HepG2 (cell line): ENCODE measurements around the gene CHID1. TPM values are rescaled to one million over a fixed set of nuclear protein-coding genes. Genes with fewer than 3 reads are reported as not detected.

Experiments
- AKAP8 ChIP-seq: sonication (generic); formaldehyde crosslinking; IDR thresholded peaks from 2 replicates; pipeline ENCODE4 v1.5.1; 2020; ENCODE audit warnings: mild to moderate bottlenecking, missing genetic modification reagents
- BCLAF1 ChIP-seq: fragments of 450-650 bp; IDR thresholded peaks from 2 replicates; pipeline ENCODE4 v1.6.1; 2017; ENCODE audit warnings: mild to moderate bottlenecking
- ETV5 ChIP-seq: IDR thresholded peaks from 2 replicates; pipeline ENCODE4 v1.6.1; 2018; ENCODE audit warnings: missing biosample characterization, missing genetic modification reagents, inconsistent platforms, borderline replicate concordance
- GATAD2A ChIP-seq: IDR thresholded peaks from 2 replicates; pipeline ENCODE4 v1.6.1; 2016
- HBP1 ChIP-seq: IDR thresholded peaks from 2 replicates; pipeline ENCODE4 v1.6.1; 2016; ENCODE audit warnings: low read depth, control low read depth
- HDAC1 ChIP-seq: sonication (generic); formaldehyde crosslinking; IDR thresholded peaks from 2 replicates; pipeline ENCODE4 v1.5.1; 2020; ENCODE audit warnings: mild to moderate bottlenecking, missing genetic modification reagents
- IKZF4 ChIP-seq: sonication (generic); formaldehyde crosslinking; IDR thresholded peaks from 2 replicates; pipeline ENCODE4 v1.5.1; 2020; ENCODE audit warnings: borderline replicate concordance, mild to moderate bottlenecking, low read depth, missing genetic modification reagents; ENCODE audit errors: not compliant biosample characterization
- NFYC ChIP-seq: IDR thresholded peaks from 2 replicates; pipeline ENCODE4 v1.6.1; 2016; ENCODE audit warnings: missing genetic modification reagents, missing compliant biosample characterization
- PHB2 ChIP-seq: fragments of 450-650 bp; IDR thresholded peaks from 2 replicates; pipeline ENCODE4 v1.6.1; 2018; ENCODE audit not compliant: partially characterized antibody
- RXRB ChIP-seq: IDR thresholded peaks from 2 replicates; pipeline ENCODE4 v1.6.1; 2016; ENCODE audit warnings: borderline replicate concordance, missing genetic modification reagents, missing compliant biosample characterization
- SMARCC2 ChIP-seq: fragments of 450-650 bp; IDR thresholded peaks from 2 replicates; pipeline ENCODE4 v1.6.1; 2017; ENCODE audit warnings: antibody characterized with exemption, mild to moderate bottlenecking
- SMYD3 ChIP-seq: sonication (generic); formaldehyde crosslinking; IDR thresholded peaks from 2 replicates; pipeline ENCODE4 v1.8.1; 2023; ENCODE audit warnings: mild to moderate bottlenecking, missing genetic modification reagents
- SOX6 ChIP-seq, 2 experiments: fragments of 450-650 bp in 1 of 2; sonication (generic) in 1 of 2; formaldehyde crosslinking in 1 of 2; IDR thresholded peaks; 2 replicates each; pipeline versions ENCODE4 v1.4.0 to v1.6.1; 2017 to 2020; ENCODE audit warnings: antibody characterized with exemption in 1 of 2, mild to moderate bottlenecking in 1 of 2, missing genetic modification reagents in 1 of 2
- TAF15 ChIP-seq: fragments of 200-400 bp; formaldehyde crosslinking; IDR thresholded peaks from one replicate; pipeline ENCODE4 v1.6.1; 2018; ENCODE audit warnings: mild to moderate bottlenecking, low read depth, low read length; ENCODE audit not compliant: poor library complexity, severe bottlenecking
- TFAP4 ChIP-seq: sonication (generic); IDR thresholded peaks from 2 replicates; pipeline ENCODE4 v1.6.1; 2016; ENCODE audit warnings: low read depth, borderline replicate concordance
- ZBTB44 ChIP-seq: sonication (generic); formaldehyde crosslinking; IDR thresholded peaks from 2 replicates; pipeline ENCODE4 v1.4.0; 2020; ENCODE audit warnings: missing genetic modification reagents
- ZNF263 ChIP-seq: sonication (generic); formaldehyde crosslinking; IDR thresholded peaks from 2 replicates; pipeline ENCODE4 v1.4.0; 2020; ENCODE audit warnings: missing genetic modification reagents
- ZUFSP ChIP-seq: sonication (generic); formaldehyde crosslinking; IDR thresholded peaks from 2 replicates; pipeline ENCODE4 v1.9.0; 2021; ENCODE audit warnings: missing genetic modification reagents, mild to moderate bottlenecking, borderline replicate concordance
- polyA plus RNA-seq, 8 experiments: library from polyadenylated mRNA; depleted of rRNA in 3 of 8; stranded (reverse) in 7 of 8; unstranded in 1 of 8; fragments of >200 nt; fragmentation: Illumina TruSeq in 4 of 8; extraction: Trizol in 4 of 8; gene quantifications; 2 replicates each; pipeline versions ENCODE4 v1.2.1 to v1.2.3, GENCODE V29; 2011 to 2016; ENCODE audit warnings: low read depth in 4 of 8, missing spikeins in 1 of 8, mixed read lengths in 1 of 8; ENCODE audit not compliant: insufficient read depth in 1 of 8
- total RNA-seq, 5 experiments: library from RNA; depleted of rRNA; stranded (reverse); fragments of >200 nt; fragmentation: Illumina TruSeq; extraction: Trizol; gene quantifications; 2 replicates each; pipeline ENCODE4 v1.2.3, GENCODE V29; 2016; ENCODE audit warnings: low read depth in 1 of 5

The CHID1 gene
- total and polyA plus RNA-seq, 2 of the 13 experiments (the other 11 are each of a cell fraction or from before 2014, with no cell fraction given) = 65.1 to 93.6 TPM

GRCh38 chr11:838441-839279 lies 72.0 kb downstream of the CHID1 start (continued):
- TF ChIP-seq HBP1 (no peak), SOX6 (IDR thresholded peaks at IDR 0.05) (no peak), SOX6 (CRISPR knock-in tag; IDR thresholded peaks at IDR 0.05) (peak; percentile 23; the same call in 1 of the 2 replicates), RXRB (CRISPR knock-in tag) (peak; percentile 58; the same call in 1 of the 2 replicates), NFYC (CRISPR knock-in tag) (peak; percentile 32; the same call in 1 of the 2 replicates), BCLAF1 (no peak), ZBTB44 (no peak), IKZF4 (CRISPR knock-in tag) (no peak), ZNF263 (CRISPR knock-in tag) (no peak), SMARCC2 (no peak), SMYD3 (no peak), AKAP8 (CRISPR knock-in tag) (peak; percentile 86), ZUFSP (CRISPR knock-in tag) (no peak), TAF15 (no peak), GATAD2A (CRISPR knock-in tag) (0 out of 2 replicates have a peak, but pooled peaks have one; percentile 37), HDAC1 (CRISPR knock-in tag) (peak; percentile 82), TFAP4 (peak; percentile 76; the same call in 1 of the 2 replicates), ETV5 (no peak), PHB2 (no peak)
